GM12891 (cell line): ENCODE data around the gene MT1H.
"Not testable (repeated sequence)": the region's sequence is repeated elsewhere in the genome, so short reads cannot be mapped to it uniquely, and the experiment has no call there.

Experiments used
- POLR2A ChIP-seq: IDR thresholded peaks from 2 replicates; pipeline ENCODE4 v1.6.1; 2011; ENCODE audit warnings: low read depth, low read length, control low read depth
- TAF1 ChIP-seq: IDR thresholded peaks from 2 replicates; pipeline ENCODE4 v1.6.1; 2011; ENCODE audit warnings: low read depth, low read length, control low read depth

- not testable (repeated sequence) for TF ChIP-seq POLR2A, TAF1
Measured at GRCh38 chr16:56672171-56672570, 2.6 kb downstream of the MT1H start.
